ENCODE measurements around the gene R3HDM4.

The R3HDM4 gene

DNA sequence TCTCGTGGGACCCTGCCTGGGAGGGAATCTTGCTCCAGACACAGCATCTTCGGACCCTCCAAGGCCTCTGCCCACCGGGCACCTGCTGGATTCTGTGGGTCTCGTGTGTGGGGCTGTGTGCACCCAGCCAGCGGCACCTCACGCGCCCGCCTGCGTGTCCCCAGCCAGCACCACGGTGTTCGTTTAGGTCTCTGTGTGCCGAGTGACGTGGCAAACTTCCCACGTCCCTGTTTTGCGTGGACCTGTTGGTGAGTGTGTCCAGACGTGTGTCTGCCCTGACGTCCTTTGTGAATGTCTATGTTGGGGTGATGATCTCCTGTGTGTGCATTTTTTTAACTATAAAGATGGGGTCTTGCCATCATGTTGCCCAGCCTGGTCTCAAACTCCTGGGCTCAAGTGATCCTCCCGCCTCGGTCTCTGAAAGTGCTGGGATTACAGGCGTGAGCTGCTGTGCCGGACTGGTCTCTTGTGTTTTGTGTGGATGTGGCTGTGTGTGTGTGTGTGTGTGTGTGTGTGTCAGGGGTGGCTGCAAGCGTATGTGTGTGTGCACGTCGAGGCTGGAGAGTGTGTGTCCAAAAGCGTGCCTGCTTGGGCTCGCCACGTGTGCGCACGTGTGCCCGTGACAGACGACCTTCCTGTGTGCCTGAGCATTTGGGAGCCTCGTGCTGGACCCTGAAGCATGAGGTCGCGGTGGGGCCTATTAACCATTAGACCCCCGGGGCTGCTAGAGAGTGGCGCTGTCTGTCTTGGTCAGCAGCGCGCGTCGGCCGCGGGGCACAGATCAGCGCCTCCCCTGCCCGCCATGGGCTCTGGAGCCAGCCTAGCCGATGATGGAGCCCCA is 28.5 kb upstream of the R3HDM4 start:
- no peak for DNase-seq (ENCODE audit: extremely low read depth, low read depth)
- H3K4me3 ChIP-seq (replicated peaks; ENCODE audit: low read depth, low read length), result no peak overlapping the region
- TF ChIP-seq, protein P1, sequence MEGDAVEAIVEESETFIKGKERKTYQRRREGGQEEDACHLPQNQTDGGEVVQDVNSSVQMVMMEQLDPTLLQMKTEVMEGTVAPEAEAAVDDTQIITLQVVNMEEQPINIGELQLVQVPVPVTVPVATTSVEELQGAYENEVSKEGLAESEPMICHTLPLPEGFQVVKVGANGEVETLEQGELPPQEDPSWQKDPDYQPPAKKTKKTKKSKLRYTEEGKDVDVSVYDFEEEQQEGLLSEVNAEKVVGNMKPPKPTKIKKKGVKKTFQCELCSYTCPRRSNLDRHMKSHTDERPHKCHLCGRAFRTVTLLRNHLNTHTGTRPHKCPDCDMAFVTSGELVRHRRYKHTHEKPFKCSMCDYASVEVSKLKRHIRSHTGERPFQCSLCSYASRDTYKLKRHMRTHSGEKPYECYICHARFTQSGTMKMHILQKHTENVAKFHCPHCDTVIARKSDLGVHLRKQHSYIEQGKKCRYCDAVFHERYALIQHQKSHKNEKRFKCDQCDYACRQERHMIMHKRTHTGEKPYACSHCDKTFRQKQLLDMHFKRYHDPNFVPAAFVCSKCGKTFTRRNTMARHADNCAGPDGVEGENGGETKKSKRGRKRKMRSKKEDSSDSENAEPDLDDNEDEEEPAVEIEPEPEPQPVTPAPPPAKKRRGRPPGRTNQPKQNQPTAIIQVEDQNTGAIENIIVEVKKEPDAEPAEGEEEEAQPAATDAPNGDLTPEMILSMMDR (IDR thresholded peaks at IDR 0.05; ENCODE audit: low read depth, low read length, missing control alignments), result no peak

GRCh38 chr19:940591-941291 is 27.7 kb upstream of the R3HDM4 start:
- no peak for DNase-seq (ENCODE audit: extremely low read depth, low read depth)
- no peak overlapping the region for H3K4me3 ChIP-seq (replicated peaks; ENCODE audit: low read depth, low read length)
- TF ChIP-seq, protein P1 (IDR thresholded peaks at IDR 0.05; ENCODE audit: low read depth, low read length, missing control alignments), result no peak

- TF ChIP-seq, protein P1 (IDR thresholded peaks at IDR 0.05; ENCODE audit: low read depth, low read length, missing control alignments), result no peak
- no peak overlapping the region for H3K4me3 ChIP-seq (replicated peaks; ENCODE audit: low read depth, low read length)
- no peak for DNase-seq (ENCODE audit: extremely low read depth, low read depth)
Observed at GRCh38 chr19:939922-940321, 26.9 kb upstream of the R3HDM4 start.

DNA sequence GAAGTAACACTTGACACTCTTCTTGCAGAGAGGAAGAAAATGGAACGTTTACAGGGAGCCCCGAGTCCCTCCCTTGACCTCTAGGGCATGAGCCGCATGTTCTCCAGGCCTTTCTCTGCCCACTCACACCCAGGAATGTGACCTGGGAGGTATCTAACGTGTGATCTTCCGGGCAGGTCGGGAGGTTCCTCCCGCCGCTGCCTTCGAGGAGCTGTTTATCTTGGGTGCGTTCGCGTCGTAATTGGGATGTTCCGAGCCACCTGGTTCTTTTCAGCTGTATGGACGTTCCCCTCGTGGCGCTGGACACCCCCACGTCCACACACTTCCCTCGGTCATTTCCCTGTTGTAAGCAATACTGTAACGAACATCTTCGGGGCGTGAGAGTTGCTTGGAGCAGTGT is 26.4 kb upstream of the R3HDM4 start:
- no peak for DNase-seq (ENCODE audit: extremely low read depth, low read depth)
- TF ChIP-seq, protein P1 (IDR thresholded peaks at IDR 0.05; ENCODE audit: low read depth, low read length, missing control alignments), result no peak
- H3K4me3 ChIP-seq (replicated peaks; ENCODE audit: low read depth, low read length), result no peak overlapping the region

DNA sequence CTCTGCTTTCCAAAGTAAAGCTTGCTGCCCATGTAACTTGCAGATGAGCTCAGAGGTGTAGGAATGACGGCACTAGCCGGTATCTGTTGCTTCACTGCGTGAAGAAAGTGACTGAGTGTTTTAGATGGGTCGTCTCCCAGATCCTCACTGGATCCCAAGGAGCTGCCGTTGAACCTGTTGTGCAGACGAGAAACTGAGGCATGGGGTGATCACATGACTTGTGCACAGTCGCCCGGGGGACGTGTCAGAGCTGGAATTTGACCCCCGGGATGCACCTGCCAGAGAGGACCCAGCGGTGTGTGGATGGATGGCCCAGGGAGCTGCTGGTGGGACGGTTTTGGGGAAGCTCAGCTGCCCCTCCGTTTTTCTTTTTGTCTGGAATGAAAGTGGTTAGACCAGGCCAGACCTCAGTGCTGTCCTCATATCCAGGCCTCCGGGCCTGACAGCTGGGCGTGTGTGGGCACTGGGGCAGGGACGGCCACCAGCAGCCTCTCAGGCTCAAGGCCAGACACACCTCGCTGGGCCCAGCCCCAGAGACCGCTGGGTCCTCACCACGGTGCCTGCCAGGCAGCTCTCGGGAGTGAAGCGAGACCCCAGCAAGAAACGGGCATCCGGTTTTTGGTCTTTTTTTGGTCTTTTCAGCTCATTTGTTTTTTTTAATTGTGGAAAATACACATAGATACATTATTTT is 25.4 kb upstream of the R3HDM4 start:
- DNase-seq (ENCODE audit: extremely low read depth, low read depth), result no peak
- TF ChIP-seq, protein P1 (IDR thresholded peaks at IDR 0.05; ENCODE audit: low read depth, low read length, missing control alignments), result no peak
- no peak overlapping the region for H3K4me3 ChIP-seq (replicated peaks; ENCODE audit: low read depth, low read length)

DNA sequence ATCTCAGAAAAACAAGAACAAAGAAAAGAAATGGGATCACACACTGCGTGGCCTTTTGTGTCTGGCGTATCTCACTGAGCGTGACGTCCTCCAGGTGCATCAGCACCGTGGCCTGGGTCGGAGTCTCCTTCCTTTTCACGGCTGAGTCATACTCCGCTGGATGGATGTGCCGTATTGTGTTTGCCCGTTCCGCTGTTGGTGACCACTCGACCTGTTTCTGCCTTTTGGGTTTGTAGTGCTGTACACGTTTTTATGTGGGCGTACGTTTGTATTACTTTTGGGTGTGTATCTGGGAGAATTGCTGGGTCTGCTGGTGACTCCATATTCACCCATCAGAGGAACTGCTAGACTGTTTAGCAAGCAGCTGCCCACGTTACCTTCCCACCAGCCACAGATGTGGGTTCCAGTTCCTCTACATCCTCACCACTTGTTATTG is 24.3 kb upstream of the R3HDM4 start:
- no peak for DNase-seq (ENCODE audit: extremely low read depth, low read depth)
- H3K4me3 ChIP-seq (replicated peaks; ENCODE audit: low read depth, low read length), result no peak overlapping the region
- TF ChIP-seq, protein P1 (IDR thresholded peaks at IDR 0.05; ENCODE audit: low read depth, low read length, missing control alignments), result no peak

All from HFF-Myc (cell line).